ENCODE measurements around the gene C21orf58.

C21orf58 gene

GRCh38 chr21:46352913-46353312, 29.2 kb upstream of the C21orf58 start:
- no peak for DNase-seq

DNA sequence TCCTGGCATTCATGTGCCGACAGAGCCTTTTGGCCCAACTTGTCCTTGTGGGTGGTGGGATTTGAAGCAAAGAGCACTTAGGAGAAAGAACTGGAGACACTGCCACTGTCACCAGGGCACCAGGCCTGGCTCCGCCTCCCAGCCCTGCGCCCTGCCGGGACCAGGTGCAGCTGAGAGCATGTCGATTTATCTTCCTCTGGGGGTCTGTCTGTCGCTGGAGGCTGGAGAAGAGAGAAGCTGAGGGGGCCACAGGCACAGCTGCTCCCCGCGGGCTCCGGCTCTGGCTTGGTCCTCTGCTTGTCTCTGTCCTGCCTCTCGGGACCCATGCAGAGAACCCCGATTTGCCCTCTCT, 28.5 kb upstream of the C21orf58 start:
- DNase-seq = no peak

DNA sequence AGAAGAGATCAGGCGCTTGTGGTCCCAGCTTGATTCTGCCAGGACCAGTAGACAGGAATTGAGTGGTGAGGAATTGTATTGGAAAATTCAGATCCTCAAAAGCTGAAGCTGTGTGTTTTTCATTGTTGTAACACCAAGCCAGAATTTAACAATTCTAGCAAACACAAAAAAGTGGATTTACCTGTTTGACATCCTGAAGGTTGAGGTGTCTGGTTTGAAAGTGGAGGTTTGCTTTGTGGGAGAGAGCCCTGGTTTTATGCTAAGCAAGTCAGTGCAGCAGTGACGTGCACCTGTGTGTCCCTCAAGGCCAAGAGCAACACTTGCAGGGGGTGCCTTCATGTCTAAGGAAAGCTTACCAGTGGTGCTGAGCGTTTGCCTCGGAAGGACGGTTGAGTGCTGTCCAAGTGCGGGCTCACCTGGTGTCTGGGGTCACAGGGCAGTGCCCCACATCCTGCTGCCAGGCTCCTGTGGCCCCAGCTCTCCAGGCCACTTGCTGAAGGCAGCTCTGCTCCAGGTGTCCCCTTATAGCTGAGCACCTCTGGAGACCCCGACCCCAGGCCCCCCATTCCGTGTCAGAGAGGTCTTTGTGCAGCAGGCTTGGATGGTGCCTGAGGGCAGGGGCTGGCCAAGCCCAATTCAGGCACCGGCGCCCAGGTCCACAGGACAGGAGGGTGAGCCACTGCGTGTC, 27.9 kb upstream of the C21orf58 start:
- DNase-seq = no peak

GRCh38 chr21:46350981-46351380, 27.3 kb upstream of the C21orf58 start:
- no peak for DNase-seq

DNA sequence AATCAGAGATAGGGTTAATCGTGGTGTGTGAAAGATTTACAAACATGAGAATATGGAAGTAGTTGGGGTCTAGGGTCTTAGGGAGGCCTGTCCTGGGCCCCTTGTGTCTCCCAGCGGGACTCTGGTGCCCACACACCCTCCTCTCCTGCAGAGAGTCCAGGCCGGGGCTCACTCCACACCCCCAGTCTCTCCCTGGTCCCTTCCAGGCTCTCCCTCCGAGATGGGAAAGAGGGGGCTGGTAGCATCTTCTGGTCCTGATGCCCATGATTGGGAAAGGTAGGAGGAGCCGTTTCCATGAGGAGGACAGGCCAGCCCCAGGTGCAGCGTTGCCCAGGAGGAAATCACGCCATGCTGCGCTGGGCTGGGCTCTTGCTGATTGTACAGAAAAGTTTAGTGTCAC, 26.9 kb upstream of the C21orf58 start:
- no peak for DNase-seq

DNA sequence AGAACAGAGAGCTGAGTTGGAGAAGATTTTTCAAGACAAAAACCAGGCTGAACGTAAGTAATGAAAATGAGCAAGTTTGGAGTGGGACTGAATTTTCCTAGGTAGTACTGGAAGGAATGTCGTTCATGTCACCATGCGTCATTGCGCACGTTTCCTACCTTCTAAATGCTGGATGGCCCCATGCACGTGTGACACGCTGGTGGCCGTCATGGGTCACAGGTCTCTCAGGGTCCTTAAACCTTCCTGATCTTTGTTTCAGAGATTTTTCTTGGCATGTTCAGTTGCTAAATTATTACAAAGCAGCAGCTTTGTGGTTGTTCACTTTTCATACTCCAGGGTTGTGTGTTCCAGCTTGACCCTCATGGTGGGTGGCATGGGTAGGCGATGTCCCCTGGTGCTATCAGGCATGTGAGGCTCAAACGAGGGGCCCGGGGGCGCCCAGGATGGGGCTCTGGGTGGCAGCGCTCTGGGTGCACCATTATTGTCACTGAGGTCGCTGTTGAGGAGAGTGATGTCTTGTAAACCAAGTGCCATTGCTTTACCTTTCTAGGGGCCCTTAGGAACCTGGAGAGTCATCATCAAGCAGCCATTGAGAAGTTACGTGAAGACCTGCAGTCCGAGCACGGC, 25.6 kb upstream of the C21orf58 start:
- no peak for DNase-seq

DNA sequence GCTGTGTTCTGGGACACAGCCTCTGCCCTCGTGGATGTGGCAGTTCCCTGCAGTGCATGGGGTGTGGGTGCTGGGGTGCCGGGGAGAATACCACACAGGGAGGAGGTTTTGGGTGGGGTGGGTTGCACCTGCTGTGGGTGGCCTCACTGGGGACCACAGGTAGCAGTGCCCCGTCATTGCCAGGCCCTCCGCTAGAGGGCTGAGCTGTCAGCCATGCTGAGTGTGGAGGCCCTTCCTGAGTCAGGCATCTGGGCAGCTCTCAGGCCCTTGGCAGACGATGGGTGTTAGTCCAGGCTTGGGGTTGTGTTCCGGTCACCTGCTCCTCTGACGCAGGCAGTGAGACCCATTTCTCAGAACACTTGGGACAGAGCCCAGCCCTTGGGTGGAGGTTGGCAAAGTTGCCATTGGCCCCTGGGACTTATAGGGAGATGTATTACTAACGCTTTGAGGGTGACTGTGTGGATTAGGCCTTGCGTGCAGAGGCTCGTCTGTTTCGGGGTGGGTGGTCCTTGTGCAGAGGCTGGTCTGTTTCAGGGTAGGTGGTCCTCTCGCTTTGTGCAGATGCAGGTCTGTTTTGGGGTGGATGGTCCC, 24.2 kb upstream of the C21orf58 start:
- no peak for DNase-seq

- no peak for DNase-seq
These were observed 23.5 kb upstream of the C21orf58 start for GRCh38 chr21:46347203-46347550.

GRCh38 chr21:46346296-46347202, 22.9 kb upstream of the C21orf58 start:
- no peak for DNase-seq

- DNase-seq = no peak
These were observed 22.2 kb upstream of the C21orf58 start for GRCh38 chr21:46345861-46346260.

- no peak for DNase-seq
These were observed 20.7 kb upstream of the C21orf58 start for GRCh38 chr21:46344219-46344915.

GRCh38 chr21:46340998-46341397, 17.3 kb upstream of the C21orf58 start:
- DNase-seq = no peak

GRCh38 chr21:46336603-46337002, 12.9 kb upstream of the C21orf58 start:
- no peak for DNase-seq

DNA sequence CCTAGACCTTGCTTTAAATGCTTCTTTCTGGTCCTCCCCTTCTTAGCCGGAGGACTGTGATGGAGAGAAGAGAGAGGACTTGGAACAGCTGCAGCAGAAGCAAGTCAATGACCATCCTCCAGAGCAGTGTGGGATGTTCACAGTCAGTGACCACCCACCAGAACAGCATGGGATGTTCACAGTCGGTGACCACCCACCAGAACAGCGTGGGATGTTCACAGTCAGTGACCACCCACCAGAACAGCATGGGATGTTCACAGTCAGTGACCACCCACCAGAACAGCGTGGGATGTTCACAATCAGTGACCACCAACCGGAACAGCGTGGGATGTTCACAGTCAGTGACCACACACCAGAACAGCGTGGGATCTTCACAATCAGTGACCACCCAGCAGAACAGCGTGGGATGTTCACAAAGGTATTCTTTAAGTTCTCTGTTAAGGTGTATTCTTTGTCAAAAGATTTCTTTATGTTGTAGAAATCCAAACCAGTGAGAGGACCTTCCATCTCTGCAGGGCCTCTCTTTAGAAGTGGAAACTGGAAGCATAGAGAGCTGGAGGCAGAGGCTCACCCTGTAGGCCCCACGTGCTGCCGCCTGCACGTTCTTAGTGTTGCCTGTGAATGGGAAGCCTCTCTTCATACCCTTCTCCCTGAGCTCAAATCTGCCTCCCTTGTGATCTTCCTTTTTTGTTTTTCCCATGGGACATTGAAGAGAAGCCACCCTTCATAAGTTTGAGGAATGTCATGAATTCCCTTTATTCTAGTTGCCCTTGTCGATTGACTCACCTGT, 10.9 kb upstream of the C21orf58 start:
- DNase-seq = no peak

DNA sequence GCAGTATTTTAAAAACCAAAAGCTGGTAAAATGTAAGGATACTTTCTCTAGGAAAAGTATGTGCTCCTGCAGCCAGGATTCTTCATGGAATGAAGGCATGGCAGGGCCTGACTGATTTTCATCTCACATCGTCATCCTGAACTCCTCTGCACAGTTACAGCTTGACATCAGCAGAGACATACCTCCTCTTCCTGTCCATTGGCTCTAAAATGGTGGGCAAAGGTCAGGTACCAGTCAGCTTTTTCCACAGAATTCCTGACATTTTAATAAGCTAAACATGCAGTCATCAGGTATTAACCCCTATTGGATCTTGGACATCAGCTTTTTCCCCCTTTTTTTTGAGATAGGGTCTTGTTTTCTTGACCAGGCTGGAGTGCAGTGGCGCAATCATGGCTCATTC, 6.1 kb upstream of the C21orf58 start:
- no peak for DNase-seq

GRCh38 chr21:46328151-46328550, 4.5 kb upstream of the C21orf58 start:
- DNase-seq = no peak

DNA sequence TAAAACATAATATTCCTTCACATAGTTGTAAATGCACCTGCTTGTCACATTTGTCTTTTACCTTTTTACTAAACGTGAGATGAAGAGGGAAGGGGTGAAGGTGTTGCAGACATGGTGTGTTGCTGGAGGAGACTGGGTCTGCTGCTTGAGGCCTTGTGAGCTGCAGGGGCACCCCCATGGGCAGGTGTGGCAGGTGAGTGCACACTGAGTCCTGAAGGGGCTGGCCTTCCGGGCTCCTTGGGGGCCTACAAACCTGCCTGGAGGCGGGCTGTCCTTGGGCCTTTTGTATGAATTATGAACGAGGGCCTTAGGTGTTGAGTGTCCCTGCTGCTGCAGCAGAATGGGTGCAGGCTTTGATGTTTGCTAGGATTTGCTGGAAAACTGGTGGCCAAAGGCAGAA, 4.0 kb upstream of the C21orf58 start:
- no peak for DNase-seq

GRCh38 chr21:46326110-46326703, 2.5 kb upstream of the C21orf58 start:
- DNase-seq = no peak

GRCh38 chr21:46325073-46325912, 1.6 kb upstream of the C21orf58 start:
- peak in 4 of 6 experiments; percentile 28 to 73 (median 45) for DNase-seq

- DNase-seq = peak; percentile 74 to 93 (median 88)
These were observed 861 bp upstream of the C21orf58 start for GRCh38 chr21:46324390-46325072.

All from stimulated activated naive CD4-positive, alpha-beta T cell (primary cell).